T-helper 2 cell (primary cell): ENCODE results near the gene FAM131C.
"Not testable (repeated sequence)": the region's sequence is repeated elsewhere in the genome, so short reads cannot be mapped to it uniquely, and the experiment has no call there.

Experiments used
- DNase-seq, 5 experiments: peaks; one replicate each; pipeline versions ENCODE4 v3.0.0 to v3.0.0-alpha.2; 2012 to 2022

Gene FAM131C

GRCh38 chr1:16076031-16076864 is 2.8 kb upstream of the FAM131C start:
- DNase-seq = no peak

GRCh38 chr1:16075337-16076030 is 2.0 kb upstream of the FAM131C start:
- DNase-seq = no peak

DNA sequence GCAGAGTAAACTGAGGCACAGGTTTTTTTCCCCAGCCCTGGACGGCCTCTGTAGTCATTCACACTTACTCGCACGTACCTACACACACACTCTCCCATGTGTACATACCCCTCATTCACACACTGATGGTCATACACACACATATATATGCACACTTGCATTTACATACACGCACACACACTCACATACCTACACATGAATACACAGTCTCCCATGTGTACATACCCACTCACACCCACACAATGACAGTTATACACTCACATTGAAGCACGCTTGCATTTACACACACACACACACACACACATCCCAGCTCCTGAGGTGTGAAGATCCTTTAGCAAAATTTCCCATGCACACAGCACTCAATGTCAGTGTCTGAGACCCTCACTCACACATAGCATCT is 766 bp upstream of the FAM131C start:
- no peak for DNase-seq

- no peak for DNase-seq
Measured at GRCh38 chr1:16072616-16073484, 601 bp downstream of the FAM131C start.

GRCh38 chr1:16072095-16072494 is 1.4 kb downstream of the FAM131C start:
- no peak for DNase-seq

DNA sequence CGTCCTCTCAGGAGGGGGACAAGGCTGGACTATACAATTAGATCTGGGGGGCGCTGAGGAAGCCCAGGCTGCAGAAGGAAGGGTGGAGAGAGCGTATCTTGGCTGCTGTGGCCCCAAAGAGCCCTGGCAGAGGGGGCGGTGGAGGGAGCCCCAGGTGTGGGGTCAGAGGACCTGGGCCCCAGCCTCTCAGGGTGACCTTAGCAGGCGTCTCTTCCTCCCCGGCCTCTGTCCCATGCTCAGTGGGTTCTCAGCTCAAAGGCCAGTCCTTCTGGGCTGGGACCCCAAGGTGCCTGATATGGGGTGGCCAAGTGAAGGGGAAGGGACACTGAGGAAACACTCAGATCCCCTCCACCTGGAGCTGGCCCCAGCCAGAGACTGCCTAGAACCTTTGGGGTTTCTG is 1.8 kb downstream of the FAM131C start:
- DNase-seq = no peak

DNA sequence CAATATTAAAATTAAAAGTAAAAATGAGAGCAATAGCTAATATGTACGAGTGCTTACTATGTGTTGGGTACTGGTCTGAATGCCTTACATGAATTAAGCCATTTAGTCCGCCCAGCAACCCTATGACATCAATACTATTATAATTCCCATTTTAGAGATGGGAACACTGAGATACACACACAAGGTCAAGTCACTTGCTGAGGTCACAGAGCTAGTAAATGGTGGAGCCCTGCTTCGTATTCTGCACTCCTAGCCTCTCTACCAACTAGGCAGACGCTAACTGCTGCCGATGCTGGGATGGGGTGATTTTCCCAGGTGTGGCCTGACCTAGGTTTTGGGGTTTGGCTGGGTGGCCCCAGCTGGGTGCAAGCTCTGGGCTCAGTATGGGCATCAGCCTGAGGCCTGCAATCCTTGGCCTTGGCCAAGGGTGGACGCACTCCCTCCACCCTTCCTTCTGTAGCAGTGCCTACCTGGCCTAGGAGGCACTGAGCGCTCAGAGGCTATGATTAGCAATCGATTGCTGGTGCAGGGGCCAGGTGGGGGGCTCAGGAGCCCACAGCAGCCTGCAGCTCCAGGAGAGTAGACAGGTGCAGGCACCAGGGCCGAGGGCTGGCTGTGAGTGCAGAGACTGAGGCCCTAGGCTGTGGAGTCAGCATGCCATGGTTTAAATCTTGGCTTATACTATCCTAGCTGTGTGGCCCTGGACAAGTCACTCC is 2.7 kb downstream of the FAM131C start:
- DNase-seq = no peak

GRCh38 chr1:16068356-16069270 is 4.8 kb downstream of the FAM131C start:
- DNase-seq = no peak

- DNase-seq = no peak
Measured at GRCh38 chr1:16067933-16068332, 5.5 kb downstream of the FAM131C start.

DNA sequence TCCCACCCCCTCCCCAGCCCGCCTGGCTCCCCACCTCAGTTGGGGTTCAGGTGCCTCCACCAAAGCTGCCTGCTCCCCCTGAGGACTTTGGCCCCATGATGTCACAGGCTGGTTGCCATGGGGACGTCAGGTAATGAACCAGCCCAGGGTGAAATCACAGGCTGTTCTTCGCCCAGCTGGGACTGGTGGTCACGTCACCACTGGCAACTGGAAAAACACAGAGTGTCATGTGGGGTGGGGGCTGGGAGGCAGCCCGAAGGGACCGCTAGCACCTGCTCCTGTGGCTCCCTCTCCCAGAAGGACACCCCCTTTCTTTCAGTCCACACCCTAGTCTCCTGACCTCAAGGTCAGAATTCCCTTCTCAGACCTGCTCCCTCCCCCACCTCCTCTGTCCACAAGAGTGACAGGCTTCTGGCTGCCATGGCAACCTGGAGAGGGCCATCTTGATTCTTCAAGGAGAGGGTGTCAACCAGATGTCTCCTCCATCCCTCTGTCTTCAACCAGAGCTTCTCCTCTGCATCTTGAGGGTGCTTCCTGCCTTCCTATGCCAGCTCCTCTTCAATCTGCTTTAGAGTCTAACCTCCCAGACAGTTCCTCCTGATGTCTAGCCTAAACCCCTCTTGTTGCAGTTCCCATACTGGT is 6.2 kb downstream of the FAM131C start:
- DNase-seq = no peak

GRCh38 chr1:16066245-16066644 is 7.2 kb downstream of the FAM131C start:
- no peak for DNase-seq

DNA sequence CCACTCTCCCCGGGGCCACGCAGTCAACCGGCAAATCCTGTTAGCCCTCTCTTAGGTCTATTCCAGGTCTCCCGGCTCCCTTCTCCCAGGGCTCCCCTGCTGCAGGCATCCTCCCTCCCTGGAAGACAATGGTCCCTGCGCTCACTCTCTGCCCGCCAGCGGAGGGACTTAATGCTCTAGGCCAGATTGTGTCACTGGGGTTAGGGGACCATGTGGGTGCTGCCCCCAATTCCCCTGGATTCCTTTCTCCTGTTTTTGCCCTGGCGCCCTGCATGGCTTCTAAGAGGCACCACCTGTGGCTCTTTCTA is 8.2 kb downstream of the FAM131C start:
- DNase-seq = no peak

- DNase-seq = no peak
Measured at GRCh38 chr1:16064536-16065268, 8.7 kb downstream of the FAM131C start.

DNA sequence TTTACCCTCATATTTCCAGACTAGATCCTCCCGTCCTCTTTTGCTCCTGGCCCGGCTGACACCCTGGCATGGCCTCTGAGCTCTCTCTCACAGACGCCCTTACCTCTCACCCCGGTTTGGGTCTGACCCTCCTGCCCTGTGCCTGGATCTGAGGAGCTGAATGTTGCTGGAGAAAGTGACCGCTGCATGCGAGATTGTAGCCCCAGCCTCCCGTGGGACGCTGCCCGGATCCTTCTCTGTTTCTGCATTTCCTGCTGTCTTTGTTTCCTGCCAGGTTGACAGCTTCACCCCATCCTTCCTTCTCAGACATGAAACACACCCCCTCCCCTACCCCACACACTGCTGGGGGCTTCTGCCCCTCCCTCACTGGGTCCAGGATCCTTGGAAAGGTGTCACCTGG is 9.5 kb downstream of the FAM131C start:
- no peak for DNase-seq

DNA sequence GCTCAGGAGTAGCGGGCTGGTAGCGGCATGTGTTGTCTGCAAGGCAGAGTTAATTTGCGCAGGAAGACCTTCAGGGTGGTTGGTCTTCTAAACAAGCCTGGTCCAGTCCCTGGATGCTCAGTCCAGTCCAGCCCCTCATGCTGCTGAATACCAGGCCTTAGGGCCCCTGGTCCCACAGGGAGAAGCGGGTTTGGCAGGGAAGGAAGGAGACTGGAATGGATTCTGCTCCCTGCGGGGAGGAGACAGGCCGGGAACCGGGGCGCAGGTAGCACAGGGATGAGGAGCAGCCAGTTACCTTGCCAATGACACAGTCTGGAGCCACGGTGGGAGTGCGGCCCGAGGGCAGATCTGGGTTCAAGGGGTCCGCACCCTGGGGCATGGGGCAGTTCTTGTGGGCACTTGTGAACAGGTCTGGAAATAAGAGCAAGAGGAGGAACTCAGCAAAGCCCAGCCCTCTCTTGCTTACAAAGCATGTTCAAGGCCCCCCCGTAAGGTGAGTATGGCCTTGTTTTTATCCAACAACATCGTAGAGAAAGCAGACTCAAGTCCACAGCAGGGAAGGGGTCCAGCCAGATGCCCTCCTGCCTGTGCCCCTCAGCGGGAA is 10.1 kb downstream of the FAM131C start:
- DNase-seq = no peak

GRCh38 chr1:16062687-16063075 is 10.8 kb downstream of the FAM131C start:
- DNase-seq = not testable (repeated sequence)

GRCh38 chr1:16061989-16062686 is 11.3 kb downstream of the FAM131C start:
- DNase-seq = not testable (repeated sequence)

GRCh38 chr1:16061266-16061665 is 12.2 kb downstream of the FAM131C start:
- DNase-seq = no peak

DNA sequence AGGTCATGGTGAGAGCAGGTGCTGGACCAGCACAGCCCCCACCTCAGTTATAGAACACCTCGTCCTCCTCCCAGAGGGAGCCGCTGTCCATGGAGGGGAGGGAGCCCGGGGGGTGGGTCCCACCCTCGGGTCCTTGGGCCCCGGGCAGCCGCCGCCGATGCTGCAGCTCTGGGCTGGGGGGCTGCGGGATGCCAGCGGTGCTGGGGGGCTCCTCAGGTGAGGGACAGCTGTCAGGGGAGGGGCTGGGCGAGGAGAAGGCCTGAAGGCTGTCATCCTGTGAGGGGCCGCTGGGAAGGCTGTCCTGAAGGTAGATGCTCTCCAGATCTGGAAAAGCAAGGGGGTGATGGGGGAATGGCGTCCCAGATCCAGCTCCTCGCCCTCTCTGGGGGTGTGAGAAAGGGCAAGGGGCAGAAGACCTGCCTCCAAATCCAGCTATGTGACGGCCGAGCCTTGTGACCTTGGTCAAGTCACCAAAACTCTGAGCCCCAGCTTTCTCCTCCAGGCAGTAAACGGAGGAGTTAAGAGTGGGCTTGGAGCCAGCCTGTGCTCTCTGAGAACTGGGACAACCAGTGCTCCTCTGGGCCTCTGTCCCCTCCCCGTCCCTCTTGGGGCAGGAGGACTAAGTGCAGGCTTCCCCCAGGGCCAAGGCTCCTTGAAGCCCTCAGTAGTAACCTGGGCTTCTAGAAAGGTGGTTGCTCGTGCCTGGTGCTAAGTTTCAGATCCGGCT is 14.9 kb downstream of the FAM131C start:
- DNase-seq = not testable (repeated sequence)
